SK-N-SH (cell line): ENCODE results near the gene SLC7A5.

Experiments
- CTCF ChIP-seq: fragments of 200-600 bp; sonication (generic); IDR thresholded peaks from 2 replicates; pipeline ENCODE4 v1.6.1; 2017; ENCODE audit warnings: antibody characterized with exemption, mild to moderate bottlenecking, moderate library complexity
- EZH2phosphoT487 ChIP-seq: fragments of 200-600 bp; sonication (generic); IDR thresholded peaks from 2 replicates; pipeline ENCODE4 v1.6.1; 2017; ENCODE audit warnings: low read depth, mixed run types, mild to moderate bottlenecking, antibody characterized with exemption, moderate library complexity, borderline replicate concordance
- FOXJ3 ChIP-seq: sonication (generic); formaldehyde crosslinking; IDR thresholded peaks from 2 replicates; pipeline ENCODE4 v1.5.1; 2020; ENCODE audit warnings: mild to moderate bottlenecking, missing genetic modification reagents
- MAX ChIP-seq: IDR thresholded peaks from 2 replicates; pipeline ENCODE4 v1.4.0; 2012; ENCODE audit warnings: low read depth
- MXI1 ChIP-seq: IDR thresholded peaks from 2 replicates; pipeline ENCODE4 v1.6.1; 2012; ENCODE audit warnings: mild to moderate bottlenecking, low read depth, low read length, improper control_type of control experiment
- NFIC ChIP-seq: IDR thresholded peaks from 2 replicates; pipeline ENCODE4 v1.4.0; 2012; ENCODE audit warnings: borderline replicate concordance
- POLR2AphosphoS5 ChIP-seq: IDR thresholded peaks from 2 replicates; pipeline ENCODE4 v1.6.1; 2012; ENCODE audit warnings: low read depth, low read length
- RFX5 ChIP-seq: IDR thresholded peaks from 2 replicates; pipeline ENCODE4 v1.6.1; 2012; ENCODE audit warnings: mild to moderate bottlenecking, improper control_type of control experiment, low read length
- TAF1 ChIP-seq: IDR thresholded peaks from 2 replicates; pipeline ENCODE4 v1.6.1; 2012; ENCODE audit warnings: low read depth, mild to moderate bottlenecking, low read length, moderate library complexity, borderline replicate concordance
- USF2 ChIP-seq: fragments of 150-350 bp; IDR thresholded peaks from 2 replicates; pipeline ENCODE4 v1.6.1; 2017; ENCODE audit warnings: antibody characterized with exemption, low read length, low read depth, borderline replicate concordance
- YY1 ChIP-seq: IDR thresholded peaks from 2 replicates; pipeline ENCODE4 v1.4.0; 2012; ENCODE audit warnings: low read depth, mild to moderate bottlenecking

GRCh38 chr16:87891764-87892163 is 22.5 kb upstream of the SLC7A5 start:
- no peak for TF ChIP-seq CTCF
- TF ChIP-seq YY1 = no peak
- TF ChIP-seq TAF1 = no peak
- no peak for TF ChIP-seq POLR2AphosphoS5
- TF ChIP-seq MXI1 = no peak
- no peak for TF ChIP-seq NFIC
- no peak for TF ChIP-seq USF2
- no peak for TF ChIP-seq RFX5
- no peak for TF ChIP-seq MAX
- no peak for TF ChIP-seq FOXJ3
- no peak for TF ChIP-seq EZH2phosphoT487
